Right lobe of liver (tissue), 4 donors: ENCODE results near the gene KDELR3.

Source experiments
- POLR2A ChIP-seq: fragments of 450-650 bp; IDR thresholded peaks from one replicate; pipeline ENCODE4 v1.6.1; 2017; ENCODE audit warnings: antibody characterized with exemption, mild to moderate bottlenecking
- TF ChIP-seq, protein P1 (sequence below), 4 donors: fragments of 200-600 bp in 3 of 4; fragments of 450-650 bp in 1 of 4; IDR thresholded peaks; one replicate each; pipeline versions ENCODE4 v1.5.1 to v1.8.0; 2016 to 2022; ENCODE audit warnings: antibody characterized with exemption in 4 of 4, mild to moderate bottlenecking in 2 of 4
- donor health status: DM: no; HTN: no; CAD: no.
- donor health status: DM: no; HTN: no; CAD: no.
- donor health status: DM: no; HTN: yes; CAD: no.

DNA sequence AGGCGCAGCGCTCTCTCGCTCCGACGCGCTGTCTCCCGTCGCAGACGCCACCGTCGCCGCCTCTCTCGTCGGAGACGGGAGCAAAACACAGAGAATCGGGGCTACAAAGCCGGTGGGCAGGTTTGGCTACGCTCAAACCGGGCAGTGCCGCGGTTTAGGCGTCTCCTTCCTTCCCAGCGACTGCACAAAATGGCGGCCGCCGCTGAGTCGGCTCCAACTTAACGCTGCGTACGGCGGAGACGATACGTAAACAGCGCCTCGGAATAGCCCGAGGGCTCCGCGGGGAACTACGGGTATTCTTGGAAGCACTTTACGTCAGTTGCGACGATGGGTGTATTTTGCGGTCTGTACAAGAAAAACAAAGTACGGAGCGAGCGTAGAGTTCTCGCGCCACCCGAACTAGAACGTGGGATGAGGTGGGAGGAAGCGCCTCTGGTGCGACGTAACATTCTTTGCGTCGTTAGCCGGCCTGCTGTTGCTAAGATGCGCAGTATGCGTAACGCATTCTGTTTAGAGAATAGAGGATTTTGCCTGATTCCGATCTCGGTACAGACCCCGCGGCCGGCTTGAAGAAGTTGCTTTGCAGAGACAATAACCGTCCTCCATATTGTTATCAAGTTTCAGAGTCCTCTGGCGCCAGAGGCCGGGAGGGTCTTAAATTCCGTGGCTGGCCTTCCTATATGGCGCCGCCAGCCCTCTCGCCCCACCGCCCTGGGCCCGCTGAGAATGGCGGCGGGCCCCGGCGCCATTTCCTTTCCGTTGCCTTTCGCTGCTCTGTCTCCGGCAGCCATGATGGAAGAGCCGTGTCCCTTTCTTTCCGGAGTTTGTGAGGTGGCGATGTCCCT, 38.4 kb downstream of the KDELR3 start, which contains the start of gene DDX17:
- TF ChIP-seq, protein P1, sequence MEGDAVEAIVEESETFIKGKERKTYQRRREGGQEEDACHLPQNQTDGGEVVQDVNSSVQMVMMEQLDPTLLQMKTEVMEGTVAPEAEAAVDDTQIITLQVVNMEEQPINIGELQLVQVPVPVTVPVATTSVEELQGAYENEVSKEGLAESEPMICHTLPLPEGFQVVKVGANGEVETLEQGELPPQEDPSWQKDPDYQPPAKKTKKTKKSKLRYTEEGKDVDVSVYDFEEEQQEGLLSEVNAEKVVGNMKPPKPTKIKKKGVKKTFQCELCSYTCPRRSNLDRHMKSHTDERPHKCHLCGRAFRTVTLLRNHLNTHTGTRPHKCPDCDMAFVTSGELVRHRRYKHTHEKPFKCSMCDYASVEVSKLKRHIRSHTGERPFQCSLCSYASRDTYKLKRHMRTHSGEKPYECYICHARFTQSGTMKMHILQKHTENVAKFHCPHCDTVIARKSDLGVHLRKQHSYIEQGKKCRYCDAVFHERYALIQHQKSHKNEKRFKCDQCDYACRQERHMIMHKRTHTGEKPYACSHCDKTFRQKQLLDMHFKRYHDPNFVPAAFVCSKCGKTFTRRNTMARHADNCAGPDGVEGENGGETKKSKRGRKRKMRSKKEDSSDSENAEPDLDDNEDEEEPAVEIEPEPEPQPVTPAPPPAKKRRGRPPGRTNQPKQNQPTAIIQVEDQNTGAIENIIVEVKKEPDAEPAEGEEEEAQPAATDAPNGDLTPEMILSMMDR (IDR thresholded peaks at IDR 0.05), result no peak
- peak; percentile 56 for TF ChIP-seq POLR2A
